HuH-7.5 (cell line): Measurements from ENCODE around the gene MYO3B.

Source experiments
- DNase-seq: peaks from one replicate; pipeline ENCODE4 v3.0.0; 2011; ENCODE audit warnings: low spot score

MYO3B gene

GRCh38 chr2:170177950-170178781, at the start of gene MYO3B:
Gene MYO3B, plus strand, starts transcription at chr2:170178147. Its CDS starts 141 bp downstream, at chr2:170178288.
- no peak for DNase-seq

GRCh38 chr2:170139276-170139967, 38.5 kb upstream of the MYO3B start:
- DNase-seq = no peak

- no peak for DNase-seq
Measured at GRCh38 chr2:170140561-170140960, 37.4 kb upstream of the MYO3B start.

- no peak for DNase-seq
Measured at GRCh38 chr2:170141865-170142264, 36.1 kb upstream of the MYO3B start.

GRCh38 chr2:170142502-170142901, 35.4 kb upstream of the MYO3B start:
- no peak for DNase-seq

GRCh38 chr2:170143045-170143717, 34.8 kb upstream of the MYO3B start:
- DNase-seq = no peak

- DNase-seq = no peak
Measured at GRCh38 chr2:170144761-170145160, 33.2 kb upstream of the MYO3B start.

GRCh38 chr2:170145191-170145590, 32.8 kb upstream of the MYO3B start:
- no peak for DNase-seq

GRCh38 chr2:170145675-170146432, 32.1 kb upstream of the MYO3B start:
- DNase-seq = no peak

- no peak for DNase-seq
Measured at GRCh38 chr2:170146784-170147183, 31.2 kb upstream of the MYO3B start.

GRCh38 chr2:170147576-170147975, 30.4 kb upstream of the MYO3B start:
- no peak for DNase-seq

- no peak for DNase-seq
Measured at GRCh38 chr2:170148161-170148560, 29.8 kb upstream of the MYO3B start.

- no peak for DNase-seq
Measured at GRCh38 chr2:170152421-170152820, 25.5 kb upstream of the MYO3B start.

- no peak for DNase-seq
Measured at GRCh38 chr2:170155022-170155722, 22.8 kb upstream of the MYO3B start.

- no peak for DNase-seq
Measured at GRCh38 chr2:170155723-170156253, 22.2 kb upstream of the MYO3B start.

GRCh38 chr2:170156592-170156991, 21.4 kb upstream of the MYO3B start:
- no peak for DNase-seq

- no peak for DNase-seq
Measured at GRCh38 chr2:170157025-170157684, 20.8 kb upstream of the MYO3B start.

GRCh38 chr2:170159060-170159459, 18.9 kb upstream of the MYO3B start:
- no peak for DNase-seq

- DNase-seq = no peak
Measured at GRCh38 chr2:170161516-170162270, 16.3 kb upstream of the MYO3B start.

GRCh38 chr2:170162271-170162632, 15.7 kb upstream of the MYO3B start:
- DNase-seq = no peak
